OCI-LY3 (cell line): Measurements from ENCODE around the gene PNPLA7.

Source experiments
- H2AFZ ChIP-seq: fragments of 200-600, 300-600 bp; shearing (Covaris generic); 2 replicates; pipeline ENCODE4 v1.6.0; 2014; ENCODE audit warnings: antibody characterized with exemption, low read depth, low read length
- H3K27ac ChIP-seq: fragments of 200-600, 300-600 bp; sonication (generic); 2 replicates; pipeline ENCODE4 v1.5.1; 2014; ENCODE audit warnings: mild to moderate bottlenecking, low read length, moderate library complexity, mixed read lengths
- H3K27me3 ChIP-seq: fragments of 200-600, 300-600 bp; sonication (generic); 2 replicates; pipeline ENCODE4 v1.6.1; 2014; ENCODE audit warnings: low read depth, low read length, mixed read lengths
- H3K36me3 ChIP-seq: fragments of 200-600, 300-600 bp; sonication (generic); replicated peaks from 2 replicates; pipeline ENCODE3; 2014; ENCODE audit warnings: low read depth, low read length, mixed read lengths
- H3K4me1 ChIP-seq: fragments of 300-600, 200-600 bp; sonication (generic); 2 replicates; pipeline ENCODE4 v1.6.1; 2014; ENCODE audit warnings: low read length, mixed read lengths
- H3K4me2 ChIP-seq: fragments of 200-600, 300-600 bp; sonication (generic); 2 replicates; pipeline ENCODE4 v1.6.1; 2014; ENCODE audit warnings: low read length, mixed read lengths
- H3K4me3 ChIP-seq: fragments of 300-600, 200-600 bp; sonication (generic); 2 replicates; pipeline ENCODE4 v1.5.1; 2014; ENCODE audit warnings: antibody characterized with exemption, mild to moderate bottlenecking, low read length, moderate library complexity
- H3K79me2 ChIP-seq: fragments of 300-600, 200-600 bp; shearing (Covaris generic); 2 replicates; pipeline ENCODE4 v1.6.1; 2014; ENCODE audit warnings: mild to moderate bottlenecking, low read length, mixed read lengths
- H3K9ac ChIP-seq: fragments of 300-600, 200-600 bp; shearing (Covaris generic); 2 replicates; pipeline ENCODE4 v1.6.0; 2014; ENCODE audit warnings: mild to moderate bottlenecking, low read length, moderate library complexity
- H3K9me3 ChIP-seq: fragments of 200-600, 300-600 bp; shearing (Covaris generic); 2 replicates; pipeline ENCODE4 v1.6.1; 2014; ENCODE audit warnings: low read length, mixed read lengths; ENCODE audit not compliant: insufficient read depth
- H4K20me1 ChIP-seq: fragments of 200-600, 300-600 bp; sonication (generic); 2 replicates; pipeline ENCODE4 v1.6.1; 2016; ENCODE audit warnings: low read length, mixed read lengths; ENCODE audit not compliant: insufficient read depth
- CTCF ChIP-seq: fragments of 200-600, 300-600 bp; sonication (generic); IDR thresholded peaks from 2 replicates; pipeline ENCODE4 v1.5.1; 2014; ENCODE audit warnings: antibody characterized with exemption, low read length, low read depth
- EZH2phosphoT487 ChIP-seq: fragments of 200-600 bp; shearing (Covaris generic); IDR thresholded peaks from 2 replicates; pipeline ENCODE4 v1.6.1; 2018; ENCODE audit warnings: antibody characterized with exemption, mixed run types, low read depth

The PNPLA7 gene

GRCh38 chr9:137494550-137495351 lies 55.5 kb downstream of the PNPLA7 start:
- TF ChIP-seq CTCF, result no peak
- no peak for TF ChIP-seq EZH2phosphoT487
- no peak overlapping the region for H3K27ac ChIP-seq
- no peaks in the 10 kb centered on the region for H4K20me1 ChIP-seq
- no peaks in the 10 kb centered on the region for H3K4me1 ChIP-seq
- H3K4me2 ChIP-seq, result no peak overlapping the region
- H3K9me3 ChIP-seq, result no peaks in the 10 kb centered on the region
- H3K9ac ChIP-seq, result no peak overlapping the region
- no peak overlapping the region for H3K4me3 ChIP-seq
- no peak overlapping the region for H2AFZ ChIP-seq
- H3K36me3 ChIP-seq, result no peaks in the 10 kb centered on the region
- no peaks in the 10 kb centered on the region for H3K27me3 ChIP-seq
- no peaks in the 10 kb centered on the region for H3K79me2 ChIP-seq

GRCh38 chr9:137494104-137494544 lies 56.1 kb downstream of the PNPLA7 start:
- no peak overlapping the region for H2AFZ ChIP-seq
- H3K9me3 ChIP-seq, result no peaks in the 10 kb centered on the region
- no peak overlapping the region for H3K27ac ChIP-seq
- no peaks in the 10 kb centered on the region for H4K20me1 ChIP-seq
- H3K4me1 ChIP-seq, result no peaks in the 10 kb centered on the region
- no peak overlapping the region for H3K4me3 ChIP-seq
- no peaks in the 10 kb centered on the region for H3K27me3 ChIP-seq
- H3K79me2 ChIP-seq, result no peaks in the 10 kb centered on the region
- TF ChIP-seq CTCF (no peak), EZH2phosphoT487 (no peak)
- no peaks in the 10 kb centered on the region for H3K36me3 ChIP-seq
- no peak overlapping the region for H3K4me2 ChIP-seq
- H3K9ac ChIP-seq, result no peak overlapping the region

GRCh38 chr9:137493364-137494103 lies 56.7 kb downstream of the PNPLA7 start:
- TF ChIP-seq EZH2phosphoT487 (no peak), CTCF (no peak)
- no peak overlapping the region for H3K9ac ChIP-seq
- H3K36me3 ChIP-seq, result no peaks in the 10 kb centered on the region
- no peaks in the 10 kb centered on the region for H4K20me1 ChIP-seq
- no peaks in the 10 kb centered on the region for H3K4me1 ChIP-seq
- no peak overlapping the region for H3K4me2 ChIP-seq
- no peak overlapping the region for H3K27ac ChIP-seq
- H3K79me2 ChIP-seq, result no peaks in the 10 kb centered on the region
- H3K9me3 ChIP-seq, result no peaks in the 10 kb centered on the region
- no peak overlapping the region for H2AFZ ChIP-seq
- no peak overlapping the region for H3K4me3 ChIP-seq
- no peaks in the 10 kb centered on the region for H3K27me3 ChIP-seq

- Histone ChIP-seq H3K27ac (no peak overlapping the region), H3K4me1 (no peaks in the 10 kb centered on the region)
These were observed 57.5 kb downstream of the PNPLA7 start for GRCh38 chr9:137492464-137493363.

More at GRCh38 chr9:137492464-137493363, 57.5 kb downstream of the PNPLA7 start:
- Histone ChIP-seq H3K9me3 (no peaks in the 10 kb centered on the region), H3K4me2 (no peak overlapping the region), H3K4me3 (no peak overlapping the region), H2AFZ (no peak overlapping the region), H3K36me3 (no peaks in the 10 kb centered on the region), H4K20me1 (no peaks in the 10 kb centered on the region), H3K27me3 (no peaks in the 10 kb centered on the region), H3K9ac (no peak overlapping the region), H3K79me2 (no peaks in the 10 kb centered on the region)
- TF ChIP-seq EZH2phosphoT487 (no peak), CTCF (no peak)
